Germinal center (tissue), 1 donor: ENCODE data around the gene DKK1.

ENCODE experiments used
- DNase-seq: peaks from one replicate; pipeline ENCODE4 v3.0.0; 2012; ENCODE audit warnings: mixed read lengths, low spot score

DKK1 gene

GRCh38 chr10:52313933-52314821 lies at the start of gene DKK1:
Gene DKK1, plus strand, starts transcription at chr10:52314281. Its CDS starts 154 bp downstream, at chr10:52314435.
- peak; percentile 61 for DNase-seq

GRCh38 chr10:52265131-52265926 lies 48.8 kb upstream of the DKK1 start:
- no peak for DNase-seq

GRCh38 chr10:52266858-52267257 lies 47.2 kb upstream of the DKK1 start:
- no peak for DNase-seq

- DNase-seq = no peak
Observed at GRCh38 chr10:52268790-52269189, 45.3 kb upstream of the DKK1 start.

GRCh38 chr10:52269233-52269632 lies 44.8 kb upstream of the DKK1 start:
- DNase-seq = no peak

GRCh38 chr10:52276163-52276562 lies 37.9 kb upstream of the DKK1 start:
- no peak for DNase-seq

GRCh38 chr10:52276986-52277385 lies 37.1 kb upstream of the DKK1 start:
- no peak for DNase-seq

GRCh38 chr10:52279546-52279945 lies 34.5 kb upstream of the DKK1 start:
- no peak for DNase-seq

- DNase-seq = no peak
Observed at GRCh38 chr10:52280051-52280450, 34.0 kb upstream of the DKK1 start.

GRCh38 chr10:52283174-52283573 lies 30.9 kb upstream of the DKK1 start:
- no peak for DNase-seq

GRCh38 chr10:52284416-52285013 lies 29.6 kb upstream of the DKK1 start:
- peak; percentile 3 for DNase-seq

- no peak for DNase-seq
Observed at GRCh38 chr10:52287866-52288265, 26.2 kb upstream of the DKK1 start.

GRCh38 chr10:52297747-52298146 lies 16.3 kb upstream of the DKK1 start:
- no peak for DNase-seq

GRCh38 chr10:52300599-52301277 lies 13.3 kb upstream of the DKK1 start:
- no peak for DNase-seq

- DNase-seq = peak; percentile 65
Observed at GRCh38 chr10:52308251-52309031, 5.6 kb upstream of the DKK1 start.

- DNase-seq = no peak
Observed at GRCh38 chr10:52312942-52313255, 1.2 kb upstream of the DKK1 start.

GRCh38 chr10:52313256-52313932 lies 687 bp upstream of the DKK1 start:
- peak; percentile 2 for DNase-seq

GRCh38 chr10:52314822-52315552 lies 906 bp downstream of the DKK1 start:
- DNase-seq = peak; percentile 10

GRCh38 chr10:52316001-52316400 lies 1.9 kb downstream of the DKK1 start:
- DNase-seq = no peak

GRCh38 chr10:52316500-52316899 lies 2.4 kb downstream of the DKK1 start:
- DNase-seq = no peak
